GM19468 (cell line): ENCODE measurements around the gene BCL6B.
"Not testable (repeated sequence)": the region's sequence is repeated elsewhere in the genome, so short reads cannot be mapped to it uniquely, and the experiment has no call there.

Experiments used
- ATAC-seq: cut with Tn5 transposase; IDR thresholded peaks from one replicate; pipeline ENCODE4 v1.9.1; 2021; ENCODE audit warnings: mild to moderate bottlenecking, moderate library complexity, moderate number of reproducible peaks; ENCODE audit not compliant: unreplicated experiment; ENCODE audit errors: extremely low read depth

Gene BCL6B

DNA sequence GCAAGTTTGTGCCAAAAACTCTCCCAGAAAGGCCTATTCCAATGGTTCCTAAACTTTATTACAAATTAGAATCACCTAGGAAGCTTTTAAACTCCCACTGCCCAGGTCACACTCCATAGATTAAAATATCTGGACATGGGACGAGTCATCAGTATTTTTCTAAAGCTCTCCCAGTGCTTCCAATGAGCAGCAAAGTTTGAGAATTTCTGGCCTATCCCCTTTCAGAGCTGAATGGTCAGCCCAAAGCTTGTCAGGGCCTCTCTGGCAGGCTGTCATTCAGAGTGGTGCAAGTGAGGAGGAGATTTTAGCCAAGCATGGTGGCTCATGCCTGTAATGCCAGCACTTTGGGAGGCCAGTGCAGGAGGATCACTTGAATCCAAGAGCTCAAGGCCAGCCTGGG, 2.4 kb downstream of the BCL6B start:
- no peak for ATAC-seq

DNA sequence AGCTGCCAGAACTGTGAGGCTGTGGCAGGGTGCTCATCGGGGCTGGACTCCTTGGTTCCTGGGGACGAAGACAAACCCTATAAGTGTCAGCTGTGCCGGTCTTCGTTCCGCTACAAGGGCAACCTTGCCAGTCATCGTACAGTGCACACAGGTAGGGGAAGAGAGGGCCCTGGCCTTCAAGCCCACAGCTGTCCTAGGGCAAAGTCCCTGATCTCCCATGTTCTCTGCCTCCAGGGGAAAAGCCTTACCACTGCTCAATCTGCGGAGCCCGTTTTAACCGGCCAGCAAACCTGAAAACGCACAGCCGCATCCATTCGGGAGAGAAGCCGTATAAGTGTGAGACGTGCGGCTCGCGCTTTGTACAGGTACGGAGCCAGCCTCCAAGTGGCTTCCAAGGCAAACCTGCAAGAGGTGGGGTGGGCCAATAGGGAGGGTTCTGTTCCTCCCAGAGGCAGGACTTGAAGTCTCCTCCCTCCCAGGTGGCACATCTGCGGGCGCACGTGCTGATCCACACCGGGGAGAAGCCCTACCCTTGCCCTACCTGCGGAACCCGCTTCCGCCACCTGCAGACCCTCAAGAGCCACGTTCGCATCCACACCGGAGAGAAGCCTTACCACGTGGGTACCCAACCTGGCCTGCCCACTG, 3.7 kb downstream of the BCL6B start:
- ATAC-seq = no peak

DNA sequence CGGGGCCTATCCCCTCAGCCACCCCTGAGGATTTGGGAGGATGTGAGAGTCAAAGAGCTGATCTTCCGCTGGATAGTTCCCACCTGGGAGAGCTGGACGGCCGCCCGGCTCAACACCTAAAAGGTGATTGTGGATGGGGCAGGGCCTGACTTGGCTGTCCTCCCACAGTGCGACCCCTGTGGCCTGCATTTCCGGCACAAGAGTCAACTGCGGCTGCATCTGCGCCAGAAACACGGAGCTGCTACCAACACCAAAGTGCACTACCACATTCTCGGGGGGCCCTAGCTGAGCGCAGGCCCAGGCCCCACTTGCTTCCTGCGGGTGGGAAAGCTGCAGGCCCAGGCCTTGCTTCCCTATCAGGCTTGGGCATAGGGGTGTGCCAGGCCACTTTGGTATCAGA, 4.5 kb downstream of the BCL6B start:
- ATAC-seq = no peak

DNA sequence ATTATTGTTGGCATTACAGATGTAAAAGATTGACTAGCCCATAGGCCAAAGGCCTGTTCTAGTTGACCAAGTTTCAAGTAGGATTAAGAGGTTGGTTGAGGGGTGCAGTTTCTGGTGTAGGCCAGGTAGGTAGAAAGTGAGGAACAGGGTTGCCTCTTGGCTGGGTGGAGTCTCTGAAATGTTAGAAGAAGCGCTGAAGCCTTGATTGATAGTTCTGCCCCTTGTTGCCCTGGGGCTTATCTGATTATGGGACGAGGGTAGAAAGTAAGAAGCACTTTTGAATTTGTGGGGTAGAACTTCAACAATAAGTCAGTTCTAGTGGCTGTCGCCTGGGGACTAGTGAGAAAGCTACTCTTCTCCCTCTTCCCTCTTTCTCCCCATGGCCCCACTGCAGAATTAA, 6.2 kb downstream of the BCL6B start:
- no peak for ATAC-seq

DNA sequence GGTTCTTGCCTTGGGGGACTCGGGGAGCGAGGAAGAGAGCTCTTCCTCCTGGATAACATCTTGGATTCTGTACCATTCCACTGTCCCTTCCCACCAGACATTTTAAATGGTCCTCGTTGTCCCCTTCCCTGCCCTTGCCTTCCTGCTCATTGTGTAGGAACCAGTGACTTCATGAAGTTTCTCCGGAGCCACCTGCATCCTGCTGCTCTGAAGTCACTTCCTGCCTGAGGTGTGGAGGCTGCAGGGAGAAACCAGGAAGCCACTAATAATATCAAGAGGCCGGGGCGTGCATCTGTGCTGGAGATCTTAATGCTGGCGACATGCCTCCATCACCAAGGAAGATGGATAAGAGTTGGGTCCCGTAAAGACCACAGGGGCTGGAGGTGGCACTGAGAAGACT, 6.8 kb downstream of the BCL6B start:
- no peak for ATAC-seq

DNA sequence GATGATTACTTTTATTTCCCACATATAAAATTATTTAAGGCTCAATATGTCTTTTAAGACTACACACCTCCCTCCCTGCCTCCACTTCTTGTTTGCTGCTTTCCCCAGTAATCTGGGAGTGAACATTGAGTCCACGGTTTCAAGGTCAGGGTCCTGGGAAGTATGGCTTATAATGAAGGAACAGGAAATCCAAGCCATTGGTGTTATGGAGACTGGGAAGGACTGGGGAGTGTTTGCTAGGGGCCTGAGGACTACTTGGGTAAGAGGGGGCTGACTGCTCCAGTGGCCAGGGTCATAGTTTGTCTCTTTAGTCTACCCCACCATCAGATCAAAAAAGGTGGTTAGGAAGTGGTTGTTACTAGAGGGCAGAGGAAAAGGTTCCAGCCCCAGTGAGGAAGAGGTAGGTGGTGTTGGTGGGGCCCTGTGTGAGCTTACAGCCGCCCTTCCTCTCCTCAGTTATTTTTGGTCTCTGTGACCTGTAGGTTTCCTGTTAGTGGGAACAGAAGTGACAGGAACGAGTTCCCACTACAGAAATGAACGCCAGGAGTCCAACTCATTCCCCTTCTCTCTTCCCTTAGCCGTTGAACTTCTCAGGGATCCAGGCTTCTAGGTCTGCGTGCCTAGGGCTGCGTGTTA, 12.2 kb downstream of the BCL6B start:
- no peak for ATAC-seq

DNA sequence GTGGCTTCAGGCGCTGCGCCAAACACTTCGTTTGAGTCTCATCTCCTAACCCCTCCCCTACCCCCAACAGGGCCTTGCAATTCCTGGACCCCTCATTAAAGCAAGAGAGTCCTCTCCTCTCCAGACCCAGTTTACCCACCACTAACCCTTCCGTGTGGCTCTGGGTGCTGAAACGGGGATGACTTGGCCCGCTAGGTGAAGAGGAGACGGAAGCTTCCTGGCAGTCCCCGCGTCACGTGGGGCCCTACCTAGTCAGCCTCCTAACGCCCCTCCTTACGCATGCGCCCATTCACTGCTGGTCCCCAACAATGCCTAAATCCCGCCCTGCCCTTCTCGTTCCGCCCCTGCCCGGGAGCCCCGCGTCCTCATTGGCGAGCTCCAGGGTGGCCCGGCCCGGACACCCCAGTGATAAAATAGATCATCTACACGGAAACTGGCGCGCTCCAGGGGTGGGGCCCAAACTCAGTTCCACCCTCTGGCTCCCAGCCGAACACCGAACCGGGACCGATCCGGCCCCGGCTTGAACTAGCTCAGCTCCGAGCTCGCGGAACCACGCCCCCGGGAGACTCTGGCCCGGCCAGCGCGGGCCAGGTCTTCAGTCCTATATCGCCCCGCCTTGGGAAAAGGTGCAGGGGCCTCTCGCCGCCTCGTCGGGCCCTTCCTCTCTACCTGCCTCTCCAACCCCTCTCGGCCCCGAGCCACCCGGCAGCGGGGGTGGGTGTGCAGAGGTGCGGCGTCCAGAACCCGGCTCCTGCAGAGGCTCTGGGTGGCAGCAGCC, 12.9 kb downstream of the BCL6B start, which contains the start of gene SLC16A13:
SLC16A13 (plus strand) TSS at position 425 of the 778 bp plus-strand sequence. CDS start 368 bp downstream, outside the sequence.
- ATAC-seq = peak; percentile 62

DNA sequence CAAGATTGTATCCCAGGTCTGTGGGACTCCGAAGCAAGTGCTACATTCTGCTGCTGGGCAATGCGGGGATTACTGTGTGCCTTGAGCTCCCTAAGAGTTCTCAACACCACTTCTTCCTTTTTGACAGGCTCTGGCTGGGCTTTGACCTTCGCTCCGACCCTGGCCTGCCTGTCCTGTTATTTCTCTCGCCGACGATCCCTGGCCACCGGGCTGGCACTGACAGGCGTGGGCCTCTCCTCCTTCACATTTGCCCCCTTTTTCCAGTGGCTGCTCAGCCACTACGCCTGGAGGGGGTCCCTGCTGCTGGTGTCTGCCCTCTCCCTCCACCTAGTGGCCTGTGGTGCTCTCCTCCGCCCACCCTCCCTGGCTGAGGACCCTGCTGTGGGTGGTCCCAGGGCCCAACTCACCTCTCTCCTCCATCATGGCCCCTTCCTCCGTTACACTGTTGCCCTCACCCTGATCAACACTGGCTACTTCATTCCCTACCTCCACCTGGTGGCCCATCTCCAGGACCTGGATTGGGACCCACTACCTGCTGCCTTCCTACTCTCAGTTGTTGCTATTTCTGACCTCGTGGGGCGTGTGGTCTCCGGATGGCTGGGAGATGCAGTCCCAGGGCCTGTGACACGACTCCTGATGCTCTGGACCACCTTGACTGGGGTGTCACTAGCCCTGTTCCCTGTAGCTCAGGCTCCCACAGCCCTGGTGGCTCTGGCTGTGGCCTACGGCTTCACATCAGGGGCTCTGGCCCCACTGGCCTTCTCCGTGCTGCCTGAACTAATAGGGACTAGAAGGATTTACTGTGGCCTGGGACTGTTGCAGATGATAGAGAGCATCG, 15.4 kb downstream of the BCL6B start:
- no peak for ATAC-seq

DNA sequence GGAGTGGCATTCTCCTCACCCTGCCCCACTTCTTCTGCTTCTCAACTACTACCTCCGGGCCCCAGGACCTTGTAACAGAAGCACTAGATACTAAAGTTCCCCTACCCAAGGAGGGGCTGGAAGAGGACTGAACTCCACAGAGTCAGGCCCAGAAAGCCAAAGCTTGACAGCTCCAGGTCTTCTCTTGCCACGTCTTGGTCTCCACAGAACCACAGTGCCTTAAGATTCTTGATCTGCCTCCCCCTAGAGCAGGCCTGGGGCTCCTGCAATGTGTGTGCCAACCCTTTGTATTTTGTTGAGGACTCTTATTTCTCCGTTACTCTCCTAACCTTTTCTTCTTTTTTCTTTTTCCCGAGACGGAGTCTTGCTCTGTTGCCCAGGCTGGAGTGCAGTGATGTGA, 17.0 kb downstream of the BCL6B start:
- no peak for ATAC-seq

DNA sequence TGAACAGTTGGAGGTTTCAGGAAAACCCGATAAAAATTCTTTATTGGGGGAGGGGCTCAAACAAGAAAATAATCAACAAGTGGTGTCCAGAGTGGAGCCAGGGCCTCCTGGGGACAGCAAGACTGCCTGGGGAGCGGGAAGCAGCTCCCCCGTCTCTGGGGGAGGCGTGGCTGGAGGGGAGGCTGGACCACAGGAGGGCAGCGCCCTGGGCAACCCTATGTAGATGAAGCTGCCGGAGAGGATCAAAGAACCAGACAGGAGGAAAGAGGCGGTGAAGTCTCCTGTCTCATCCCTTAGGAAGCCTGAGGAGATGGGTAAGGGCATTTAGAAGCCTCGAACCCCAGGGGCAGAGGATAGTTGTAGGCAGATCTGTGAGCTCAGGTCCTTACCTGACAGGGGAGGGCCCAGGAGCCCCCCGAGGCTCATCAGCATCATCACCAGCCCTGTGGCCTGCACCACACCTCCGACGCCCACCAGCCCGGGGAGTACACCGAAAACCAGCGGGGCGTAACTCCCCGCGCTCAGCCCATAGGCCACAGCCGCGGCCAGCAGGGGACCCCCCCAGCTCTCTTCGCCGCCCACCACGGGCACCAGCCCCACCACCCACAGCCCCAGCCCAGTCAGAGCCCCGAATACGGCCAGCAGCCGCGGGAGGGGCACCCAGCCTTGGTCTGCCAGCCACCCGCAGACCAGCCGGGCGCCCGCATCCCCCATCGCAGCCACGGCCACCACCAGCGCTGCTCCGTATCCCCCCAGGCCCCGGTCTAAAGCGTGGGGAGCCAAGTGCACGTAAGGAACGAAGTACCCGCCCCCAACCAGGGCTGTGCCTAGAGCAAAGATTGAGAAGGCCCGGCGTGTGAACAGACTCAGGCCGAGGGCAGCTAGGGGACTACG, 19.0 kb downstream of the BCL6B start:
- no peak for ATAC-seq

DNA sequence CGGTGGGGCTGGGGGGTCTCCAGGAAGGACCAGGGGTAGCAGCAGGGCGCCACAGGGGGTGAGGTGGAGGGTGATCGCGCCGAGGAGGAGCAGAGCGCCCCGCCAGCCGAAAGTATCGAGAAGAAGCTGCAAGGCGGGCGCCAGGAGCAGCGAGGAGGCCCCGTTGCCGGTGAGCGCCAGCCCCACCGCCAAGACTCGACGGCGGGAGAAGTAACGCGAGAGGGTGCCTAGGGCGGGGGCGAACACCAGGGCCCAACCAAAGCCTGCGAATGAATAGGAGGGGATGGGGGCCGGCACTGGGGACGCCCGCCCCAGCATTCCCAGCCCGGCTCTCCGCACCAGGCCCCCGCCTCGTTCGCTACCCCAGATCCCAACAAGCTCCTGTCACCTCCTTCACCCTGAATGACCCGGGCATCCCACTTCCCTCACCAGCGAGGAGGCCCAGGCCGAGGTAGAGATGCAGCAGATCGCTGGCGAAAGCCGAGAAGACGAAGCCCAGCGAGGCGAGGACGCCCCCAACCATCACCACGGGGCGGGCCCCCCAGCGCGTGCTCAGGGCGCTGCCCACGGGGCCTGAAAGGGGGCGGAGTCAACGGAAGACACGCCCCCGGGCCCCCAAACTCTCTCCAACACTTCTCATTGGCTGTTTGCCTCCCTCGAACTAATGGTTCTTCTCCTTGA, 19.8 kb downstream of the BCL6B start:
- no peak for ATAC-seq

DNA sequence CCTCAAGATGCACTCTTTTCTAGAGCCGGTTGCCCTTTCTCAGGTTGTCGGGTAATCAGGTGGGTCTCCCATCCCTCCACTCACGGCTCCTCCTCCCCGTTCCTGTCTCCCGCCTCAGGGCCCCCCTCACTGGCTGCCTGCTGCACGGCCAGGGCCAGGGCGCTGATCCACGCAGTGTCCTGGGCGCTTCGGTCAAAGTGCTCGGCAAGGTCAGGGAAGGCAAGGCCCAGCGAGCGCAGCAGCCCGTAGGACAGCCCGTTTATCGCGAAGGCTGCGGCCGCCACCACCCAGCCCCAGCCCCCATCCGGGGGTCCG, 20.3 kb downstream of the BCL6B start:
- no peak for ATAC-seq

DNA sequence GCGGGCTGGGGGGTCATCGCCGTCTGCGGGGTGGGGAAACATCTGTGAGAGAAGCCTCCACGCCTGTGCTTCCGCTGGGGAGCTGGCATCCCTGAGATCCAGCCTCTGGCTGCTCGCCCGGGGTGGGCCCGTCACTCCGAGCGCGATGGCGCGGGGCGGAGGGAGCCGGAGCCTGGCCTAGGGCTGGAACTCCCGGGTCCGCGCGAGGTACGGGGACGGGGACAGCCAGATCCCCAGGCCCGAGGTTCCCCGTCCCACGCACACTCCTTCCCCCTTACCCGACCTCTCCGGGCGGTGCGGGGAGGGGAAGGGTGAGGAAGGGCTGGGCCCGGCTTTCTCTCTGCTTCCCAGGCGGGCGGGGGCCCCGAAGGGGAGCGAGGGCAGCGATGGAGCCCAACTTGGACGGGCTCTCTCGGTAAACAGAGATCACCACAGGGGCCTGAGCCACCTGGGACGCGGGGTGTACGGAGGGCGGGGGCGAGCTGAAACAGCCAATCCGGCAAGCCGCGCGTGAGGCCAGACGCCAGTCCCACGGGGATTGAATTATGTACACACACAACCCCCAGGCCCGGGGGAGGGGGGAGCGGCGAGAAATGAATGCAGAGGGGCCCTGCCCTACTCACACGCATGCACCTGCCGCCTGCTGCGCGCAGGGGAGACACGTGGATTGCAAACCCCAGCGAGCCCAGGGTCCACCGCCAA, 20.8 kb downstream of the BCL6B start, which contains the start of gene SLC16A11:
SLC16A11 (minus strand) TSS at position 596 of the 702 bp plus-strand sequence; CDS start at position 17, 579 bp downstream.
- ATAC-seq = no peak

DNA sequence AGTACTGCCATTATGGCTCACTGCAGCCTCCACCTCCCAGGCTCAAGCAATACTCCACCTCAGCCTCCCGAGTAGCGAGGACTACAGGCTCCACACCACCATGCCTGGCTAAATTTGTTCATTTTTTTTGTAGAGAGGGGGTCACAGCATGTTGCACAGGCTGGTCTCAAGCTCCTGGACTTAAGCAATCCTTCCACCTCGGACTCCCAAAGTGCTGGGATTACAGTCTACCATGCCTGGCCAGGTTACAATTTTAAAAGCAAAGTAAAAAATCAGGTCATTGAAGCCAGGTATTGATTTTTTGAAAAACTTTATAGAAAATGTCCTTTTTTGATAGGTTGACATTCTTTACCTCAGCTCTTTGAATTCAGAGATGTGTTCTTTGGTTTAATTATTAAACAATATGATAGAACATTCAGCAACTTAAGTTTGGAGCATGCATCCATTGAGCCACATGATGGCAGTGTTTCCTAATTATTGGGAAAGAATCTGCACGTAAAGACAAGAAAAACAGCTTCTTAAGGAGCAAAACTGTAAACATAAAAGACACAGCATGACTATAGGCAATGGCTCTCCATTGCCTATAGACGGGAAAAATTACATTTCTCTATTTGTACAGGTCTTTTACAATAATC, 22.8 kb downstream of the BCL6B start:
- ATAC-seq = no peak

DNA sequence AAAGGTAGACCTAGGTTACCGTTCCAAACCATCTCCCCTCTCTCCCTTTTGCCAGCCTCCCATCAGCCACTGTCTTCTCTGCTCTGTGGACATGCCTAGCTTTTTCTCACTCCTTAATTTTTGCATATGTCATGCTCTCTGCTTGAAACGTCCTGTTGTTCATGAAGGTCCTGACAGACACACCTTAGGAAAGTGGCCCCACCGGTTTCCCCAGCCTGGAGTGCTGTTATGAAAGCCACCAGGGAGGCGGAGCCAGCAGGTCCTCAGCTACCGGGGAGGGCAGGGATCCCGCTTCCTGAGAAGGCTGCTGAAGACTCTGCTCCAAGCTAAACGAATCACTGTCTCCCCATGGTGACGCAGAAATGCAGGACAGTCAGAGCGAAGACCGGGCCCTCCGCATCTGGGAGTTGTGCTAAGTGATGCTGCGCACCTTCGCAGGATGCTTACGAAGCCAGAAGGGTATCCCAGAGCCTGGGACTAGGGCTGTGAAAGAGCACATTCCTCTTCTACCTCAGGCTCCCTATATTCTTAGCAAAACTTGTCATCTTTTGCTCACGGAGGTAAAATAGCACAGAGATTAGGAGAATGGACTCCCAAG, 23.4 kb downstream of the BCL6B start:
- ATAC-seq = no peak

DNA sequence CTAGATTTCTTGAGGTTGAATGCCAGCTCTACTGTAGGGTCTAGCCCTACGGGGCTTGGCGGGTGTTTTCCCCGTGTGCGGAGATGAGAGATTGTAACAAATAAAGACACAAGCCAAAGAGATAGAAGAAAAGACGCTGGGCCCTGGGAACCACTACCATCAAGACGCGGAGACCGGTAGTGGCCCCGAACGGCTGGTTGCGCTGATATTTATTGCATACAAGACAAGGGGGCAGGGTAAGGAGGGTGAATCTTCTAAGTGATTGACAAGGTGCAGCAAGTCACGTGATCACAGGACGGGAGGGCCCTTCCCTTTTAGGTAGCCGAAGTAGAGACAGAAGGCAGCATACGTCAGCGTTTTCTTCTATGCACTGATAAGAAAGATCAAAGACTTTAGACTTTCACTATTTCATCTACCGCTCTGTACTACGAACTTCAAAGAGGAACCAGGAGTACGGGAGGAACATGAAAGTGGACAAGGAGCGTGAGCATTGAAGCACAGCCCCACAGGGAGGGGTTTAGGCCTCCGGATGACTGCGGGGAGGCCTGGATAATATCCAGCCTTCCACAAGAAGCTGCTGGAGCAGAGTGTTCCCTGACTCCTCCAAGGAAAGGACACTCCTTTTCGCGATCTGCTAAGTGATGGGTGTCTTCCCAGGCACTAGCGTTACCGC, 24.0 kb downstream of the BCL6B start:
- ATAC-seq = not testable (repeated sequence)

DNA sequence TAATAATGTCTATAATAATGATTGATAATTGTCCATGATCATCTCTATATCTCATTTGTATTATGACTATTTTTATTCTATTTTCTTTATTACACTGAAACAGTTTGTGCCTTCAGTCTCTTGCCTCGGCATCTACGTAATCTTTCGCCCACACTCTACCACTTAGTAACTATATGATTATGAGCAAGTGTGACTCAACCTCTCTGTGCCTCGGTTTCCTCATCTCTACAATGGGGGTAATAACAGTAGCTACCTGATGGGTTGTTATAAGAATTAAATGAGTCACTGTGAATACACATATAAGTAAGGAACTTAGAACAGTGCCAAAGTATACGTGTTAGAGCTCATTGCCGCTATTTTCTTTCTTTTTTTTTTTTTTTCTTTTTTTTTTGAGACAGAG, 24.7 kb downstream of the BCL6B start:
- no peak for ATAC-seq
